H1 (cell line): ENCODE measurements around the gene ZDHHC16. TPM values are rescaled to one million over a fixed set of nuclear protein-coding genes. Genes with fewer than 3 reads are reported as not detected.

Experiments
- CTCF ChIA-PET: fragments of 300-600 bp; sonication (Branson Sonifier 250); formaldehyde crosslinking; loops from one replicate; lab custom pipeline; 2021; ENCODE audit not compliant: partially characterized antibody; lab: Charles Lee
- POLR2A ChIA-PET: fragments of 300-600 bp; sonication (Branson Sonifier 250); formaldehyde crosslinking; loops from one replicate; lab custom pipeline; 2021; ENCODE audit warnings: inconsistent platforms; ENCODE audit not compliant: partially characterized antibody; lab: Charles Lee
- DNase-seq, 2 experiments: peaks; one replicate each; pipeline versions ENCODE4 v3.0.0 to v3.0.0-alpha.2; 2010 to 2022; ENCODE audit warnings: low spot score in 2 of 2, low read depth in 1 of 2, mixed read lengths in 1 of 2
- FAIRE-seq: peaks from 2 replicates; lab custom pipeline; 2011; peaks lifted over from hg19 to GRCh38; lab: Jason Lieb, UNC
- H2AFZ ChIP-seq: 2 replicates; pipeline ENCODE4 v1.8.1; 2012; ENCODE audit warnings: low read length, inconsistent platforms
- H2AK5ac ChIP-seq: 2 replicates; pipeline ENCODE4 v1.6.1; 2013; ENCODE audit warnings: low read depth, low read length
- H2BK120ac ChIP-seq: replicated peaks from 2 replicates; pipeline ENCODE3; 2013; ENCODE audit warnings: low read depth, low read length, inconsistent platforms
- H2BK12ac ChIP-seq: 2 replicates; pipeline ENCODE4 v1.6.1; 2013; ENCODE audit warnings: low read depth, low read length
- H2BK15ac ChIP-seq: 2 replicates; pipeline ENCODE4 v1.6.1; 2013; ENCODE audit warnings: low read length
- H2BK20ac ChIP-seq: 2 replicates; pipeline ENCODE4 v1.6.1; 2013; ENCODE audit warnings: low read length
- H2BK5ac ChIP-seq: 2 replicates; pipeline ENCODE4 v1.6.1; 2013; ENCODE audit warnings: low read depth, low read length
- H3K14ac ChIP-seq: 2 replicates; pipeline ENCODE4 v1.6.1; 2013; ENCODE audit warnings: inconsistent platforms; ENCODE audit not compliant: insufficient read length
- H3K18ac ChIP-seq: 2 replicates; pipeline ENCODE4 v1.6.1; 2013; ENCODE audit warnings: low read length; ENCODE audit errors: extremely low read depth
- H3K23ac ChIP-seq: 2 replicates; pipeline ENCODE4 v1.6.1; 2013; ENCODE audit warnings: inconsistent platforms; ENCODE audit not compliant: insufficient read length
- H3K23me2 ChIP-seq: 2 replicates; pipeline ENCODE4 v1.6.1; 2013; ENCODE audit warnings: low read depth, low read length
- H3K27ac ChIP-seq: 2 replicates; pipeline ENCODE4 v1.6.1; 2011; ENCODE audit warnings: low read depth, low read length, inconsistent platforms
- H3K27me3 ChIP-seq, 4 experiments: replicated peaks in 1 of 4; 1 replicate in 1 of 4; 2 replicates in 3 of 4; pipeline versions ENCODE4 v1.6.1 to v1.8.1; 2011 to 2013; ENCODE audit warnings: low read length in 3 of 4, mild to moderate bottlenecking in 3 of 4, inconsistent platforms in 2 of 4, mixed read lengths in 2 of 4, moderate library complexity in 1 of 4; ENCODE audit not compliant: control insufficient read depth in 3 of 4, insufficient read depth in 3 of 4; ENCODE audit errors: extremely low read depth in 1 of 4
- H3K36me3 ChIP-seq, 4 experiments: 2 replicates each; pipeline versions ENCODE4 v1.6.1 to v1.8.1; 2011 to 2013; ENCODE audit warnings: mild to moderate bottlenecking in 4 of 4, low read length in 3 of 4, moderate library complexity in 2 of 4, control low read depth in 1 of 4, inconsistent platforms in 1 of 4; ENCODE audit not compliant: insufficient read depth in 4 of 4, control insufficient read depth in 2 of 4
- H3K4ac ChIP-seq: replicated peaks from 2 replicates; pipeline ENCODE3; 2013; ENCODE audit warnings: low read length, low read depth, mixed read lengths, inconsistent platforms; ENCODE audit not compliant: insufficient read length
- H3K4me1 ChIP-seq, 4 experiments: replicated peaks in 1 of 4; 1 replicate in 1 of 4; 2 replicates in 3 of 4; pipeline versions ENCODE4 v1.6.1 to v1.8.1; 2011 to 2013; ENCODE audit warnings: low read length in 3 of 4, inconsistent platforms in 2 of 4, mixed read lengths in 1 of 4; ENCODE audit not compliant: insufficient read depth in 4 of 4, control insufficient read depth in 3 of 4
- H3K4me2 ChIP-seq, 2 experiments: 2 replicates each; pipeline versions ENCODE4 v1.6.1 to v1.8.1; 2011 to 2013; ENCODE audit warnings: low read depth in 2 of 2, low read length in 2 of 2, control low read depth in 1 of 2, inconsistent platforms in 1 of 2, mild to moderate bottlenecking in 1 of 2; ENCODE audit not compliant: insufficient read depth in 1 of 2
- H3K4me3 ChIP-seq, 4 experiments: fragments of 200-600, 300-600 bp in 1 of 4; sonication (generic), shearing (Covaris generic), sonication (Bioruptor Twin) in 1 of 4; 2 replicates each; pipeline versions ENCODE4 v1.5.1 to v1.8.1; 2011 to 2016; ENCODE audit warnings: low read length in 4 of 4, low read depth in 3 of 4, control low read depth in 2 of 4, inconsistent platforms in 2 of 4, mild to moderate bottlenecking in 2 of 4, mixed read lengths in 1 of 4, moderate library complexity in 1 of 4; ENCODE audit not compliant: insufficient read depth in 2 of 4; ENCODE audit errors: extremely low read depth in 1 of 4
- H3K56ac ChIP-seq: replicated peaks from 2 replicates; pipeline ENCODE3; 2013; ENCODE audit warnings: low read depth, mild to moderate bottlenecking, mixed read lengths, low read length, inconsistent platforms; ENCODE audit not compliant: insufficient read length
- H3K79me1 ChIP-seq: 2 replicates; pipeline ENCODE4 v1.6.1; 2013; ENCODE audit warnings: low read depth, low read length, control low read depth
- H3K79me2 ChIP-seq, 2 experiments: 2 replicates each; pipeline versions ENCODE4 v1.6.1 to v1.8.1; 2012 to 2013; ENCODE audit warnings: low read length in 2 of 2, mild to moderate bottlenecking in 2 of 2, inconsistent platforms in 1 of 2; ENCODE audit not compliant: insufficient read depth in 2 of 2, control insufficient read depth in 1 of 2
- H3K9ac ChIP-seq, 4 experiments: replicated peaks in 1 of 4; 1 replicate in 1 of 4; 2 replicates in 3 of 4; pipeline versions ENCODE4 v1.6.1 to v1.8.1; 2011 to 2013; ENCODE audit warnings: low read depth in 3 of 4, low read length in 3 of 4, control low read depth in 2 of 4, mild to moderate bottlenecking in 2 of 4, moderate library complexity in 2 of 4, inconsistent platforms in 1 of 4; ENCODE audit errors: extremely low read depth in 1 of 4
- H3K9me3 ChIP-seq, 2 experiments: 2 replicates each; pipeline versions ENCODE4 v1.6.1 to v1.8.1; 2012 to 2013; ENCODE audit warnings: mild to moderate bottlenecking in 2 of 2, moderate library complexity in 2 of 2, control low read depth in 1 of 2, inconsistent platforms in 1 of 2, low read depth in 1 of 2, low read length in 1 of 2, mixed read lengths in 1 of 2; ENCODE audit not compliant: insufficient read depth in 2 of 2
- H4K20me1 ChIP-seq, 2 experiments: replicated peaks in 1 of 2; 2 replicates each; pipeline versions ENCODE3 to v1.8.1; 2011 to 2013; ENCODE audit warnings: inconsistent platforms in 2 of 2, low read length in 2 of 2, mild to moderate bottlenecking in 1 of 2; ENCODE audit not compliant: insufficient read depth in 2 of 2, control insufficient read depth in 1 of 2
- H4K5ac ChIP-seq: 2 replicates; pipeline ENCODE4 v1.6.1; 2013; ENCODE audit warnings: low read length, low read depth, mixed read lengths, inconsistent platforms; ENCODE audit not compliant: insufficient read length
- H4K8ac ChIP-seq: 2 replicates; pipeline ENCODE4 v1.8.0; 2013; ENCODE audit warnings: mild to moderate bottlenecking, moderate library complexity, low read length, inconsistent platforms; ENCODE audit not compliant: insufficient read depth; ENCODE audit errors: extremely low read depth
- H4K91ac ChIP-seq: replicated peaks from 2 replicates; pipeline ENCODE3; 2013; ENCODE audit warnings: low read length, mixed read lengths, inconsistent platforms; ENCODE audit not compliant: insufficient read length
- BCL11A ChIP-seq, 2 experiments: IDR thresholded peaks; one replicate each; pipeline ENCODE4 v1.6.1; 2011; ENCODE audit warnings: low read depth in 2 of 2, low read length in 2 of 2, mild to moderate bottlenecking in 2 of 2
- CHD1 ChIP-seq: IDR thresholded peaks from 2 replicates; pipeline ENCODE4 v1.6.1; 2012; ENCODE audit warnings: low read depth, low read length, improper control_type of control experiment
- EP300 ChIP-seq, 2 experiments: IDR thresholded peaks; 1 replicate in 1 of 2; 2 replicates in 1 of 2; pipeline ENCODE4 v1.6.1; 2011 to 2012; ENCODE audit warnings: low read depth in 2 of 2, low read length in 2 of 2, mild to moderate bottlenecking in 2 of 2, borderline replicate concordance in 1 of 2, inconsistent platforms in 1 of 2, moderate library complexity in 1 of 2
- EZH2 ChIP-seq: fragments of 200-600 bp; sonication (generic); IDR thresholded peaks from 2 replicates; pipeline ENCODE4 v1.7.1; 2012; ENCODE audit warnings: low read depth, mild to moderate bottlenecking, moderate library complexity, low read length, inconsistent platforms; ENCODE audit not compliant: severe bottlenecking
- GABPA ChIP-seq: IDR thresholded peaks from 2 replicates; pipeline ENCODE4 v1.6.1; 2011; ENCODE audit warnings: mild to moderate bottlenecking, low read length, moderate library complexity, borderline replicate concordance; ENCODE audit not compliant: insufficient read depth
- HDAC2 ChIP-seq, 2 experiments: fragments of 300-600 bp in 1 of 2; sonication (generic) in 1 of 2; IDR thresholded peaks; 2 replicates each; pipeline ENCODE4 v1.6.1; 2011 to 2012; ENCODE audit warnings: low read depth in 2 of 2, low read length in 2 of 2, mild to moderate bottlenecking in 2 of 2, moderate library complexity in 2 of 2, borderline replicate concordance in 1 of 2, inconsistent platforms in 1 of 2
- KDM4A ChIP-seq: IDR thresholded peaks from one replicate; pipeline ENCODE4 v1.7.1; 2012; ENCODE audit warnings: low read depth, mild to moderate bottlenecking, moderate library complexity, low read length, inconsistent platforms; ENCODE audit not compliant: severe bottlenecking
- NANOG ChIP-seq: IDR thresholded peaks from 2 replicates; pipeline ENCODE4 v1.6.1; 2011; ENCODE audit warnings: low read length, low read depth, mild to moderate bottlenecking, inconsistent platforms; ENCODE audit not compliant: insufficient read depth, poor library complexity, severe bottlenecking
- SIRT6 ChIP-seq: IDR thresholded peaks from one replicate; pipeline ENCODE4 v1.7.1; 2012; ENCODE audit warnings: low read length, inconsistent platforms
- SP1 ChIP-seq: IDR thresholded peaks from 2 replicates; pipeline ENCODE4 v1.6.1; 2011; ENCODE audit warnings: low read depth, low read length
- SRF ChIP-seq: IDR thresholded peaks from 2 replicates; pipeline ENCODE4 v1.6.1; 2011; ENCODE audit warnings: mild to moderate bottlenecking, low read depth, low read length, moderate library complexity
- YY1 ChIP-seq: IDR thresholded peaks from 2 replicates; pipeline ENCODE4 v1.6.1; 2011; ENCODE audit warnings: low read depth, mild to moderate bottlenecking, low read length
- WGBS, 2 experiments: shearing (Covaris generic) in 1 of 2; methylation state at CpG; one replicate each; pipeline versions ENCODE4 v1.1.6 to v1.1.7; 2013 to 2015; ENCODE audit warnings: low lambda C conversion rate in 2 of 2, mixed read lengths in 2 of 2, inconsistent platforms in 1 of 2, low coverage in 1 of 2, missing lambda C conversion rate in 1 of 2; ENCODE audit not compliant: insufficient replicate concordance in 2 of 2, insufficient coverage in 1 of 2, insufficient read length in 1 of 2; ENCODE audit errors: extremely low coverage in 1 of 2, missing lambda C conversion rate in 1 of 2; 5-methylcytosine and 5-hydroxymethylcytosine counted together
- polyA plus RNA-seq, 7 experiments: library from polyadenylated mRNA; depleted of rRNA in 3 of 7; stranded (reverse) in 5 of 7; unstranded in 2 of 7; fragments of >200 nt in 5 of 7; fragments of 200-250 nt in 2 of 7; gene quantifications; 1 replicate in 5 of 7; 2 replicates in 1 of 7; 4 replicates in 1 of 7; pipeline versions ENCODE4 v1.2.1 to v1.2.3, GENCODE V29; 2011 to 2013; ENCODE audit warnings: missing spikeins in 2 of 7, mixed read lengths in 2 of 7
- total RNA-seq: library from RNA; stranded (reverse); fragmentation: NEBNext Ultra II Directional; extraction: Animal tissue kit (Norgen Biotek cat#: 25700); gene quantifications from 2 replicates; pipeline ENCODE4 v1.2.1, GENCODE V29; 2021

ZDHHC16 gene
- total and polyA plus RNA-seq, 2 of the 8 experiments (the other 6 are each of a cell fraction or from before 2014, with no cell fraction given) = 45.9 to 108 TPM

GRCh38 chr10:97506199-97506991 lies 60.4 kb downstream of the ZDHHC16 start:
- Histone ChIP-seq H3K27me3 (no peaks in the 10 kb centered on the region), H4K20me1 (peaks cover 2 to 13% of the 10 kb centered on the region in 2 experiments), H2BK120ac (no peak overlapping the region), H3K36me3 (no peaks in the 10 kb centered on the region), H3K9me3 (no peaks in the 10 kb centered on the region), H3K9ac (no peak overlapping the region; a peak in 1 of 7 replicates), H3K56ac (no peak overlapping the region), H2BK12ac (no peak overlapping the region), H3K14ac (no peak overlapping the region), H2AFZ (no peak overlapping the region), H3K23ac (no peak overlapping the region), H3K4ac (no peak overlapping the region), H3K79me2 (peaks cover 2 to 50% of the 10 kb centered on the region in 2 experiments), H3K79me1 (peaks cover 19% of the 10 kb centered on the region), H2BK15ac (no peak overlapping the region), H3K18ac (no peak overlapping the region), H3K4me1 (peaks cover 0 to 8% (median 3%) of the 10 kb centered on the region in 4 experiments; a peak in 5 of 7 replicates), H3K23me2 (no peaks in the 10 kb centered on the region; the same call in none of the 2 replicates), H3K4me2 (no peak overlapping the region), H4K91ac (no peak overlapping the region), H3K27ac (no peak overlapping the region), H4K8ac (no peak overlapping the region; the same call in 1 of the 2 replicates), H3K4me3 (no peak overlapping the region), H4K5ac (no peak overlapping the region), H2BK5ac (no peak overlapping the region), H2AK5ac (no peak overlapping the region), H2BK20ac (no peak overlapping the region)
- DNase-seq (no peak), FAIRE-seq (no peak)
- ChIA-PET CTCF (interaction anchor here (1.3 to 1.6 kb wide), 3 partner anchors 8 to 66 kb away, joined by 4 to 6 read pairs (median 4); partner anchors contain the start of gene ANKRD2), POLR2A (no interaction called here)
- 79% methylated on average over 3 of the region's 3 CpGs; no CpG with 5 or more reads in 1 of the 2 experiments for WGBS, 2 experiments
- TF ChIP-seq NANOG = no peak
- no peak for TF ChIP-seq SRF
- TF ChIP-seq YY1 = no peak
- no peak for TF ChIP-seq GABPA
- TF ChIP-seq CHD1 = no peak
- no peak for TF ChIP-seq KDM4A
- no peak for TF ChIP-seq EZH2
- no peak for TF ChIP-seq SIRT6
- no peak for TF ChIP-seq BCL11A (IDR thresholded peaks at IDR 0.05; ENCODE audit: low read depth in 2 of 2, low read length in 2 of 2)
- no peak for TF ChIP-seq EP300 (IDR thresholded peaks at IDR 0.05; ENCODE audit: borderline replicate concordance in 1 of 2, low read depth in 2 of 2, low read length in 2 of 2)
- no peak for TF ChIP-seq SP1
- no peak for TF ChIP-seq HDAC2 (IDR thresholded peaks at IDR 0.05; ENCODE audit: borderline replicate concordance in 1 of 2, low read depth in 2 of 2, low read length in 2 of 2)
